ENCODE measurements around the gene SLIT3.

SLIT3 gene

DNA sequence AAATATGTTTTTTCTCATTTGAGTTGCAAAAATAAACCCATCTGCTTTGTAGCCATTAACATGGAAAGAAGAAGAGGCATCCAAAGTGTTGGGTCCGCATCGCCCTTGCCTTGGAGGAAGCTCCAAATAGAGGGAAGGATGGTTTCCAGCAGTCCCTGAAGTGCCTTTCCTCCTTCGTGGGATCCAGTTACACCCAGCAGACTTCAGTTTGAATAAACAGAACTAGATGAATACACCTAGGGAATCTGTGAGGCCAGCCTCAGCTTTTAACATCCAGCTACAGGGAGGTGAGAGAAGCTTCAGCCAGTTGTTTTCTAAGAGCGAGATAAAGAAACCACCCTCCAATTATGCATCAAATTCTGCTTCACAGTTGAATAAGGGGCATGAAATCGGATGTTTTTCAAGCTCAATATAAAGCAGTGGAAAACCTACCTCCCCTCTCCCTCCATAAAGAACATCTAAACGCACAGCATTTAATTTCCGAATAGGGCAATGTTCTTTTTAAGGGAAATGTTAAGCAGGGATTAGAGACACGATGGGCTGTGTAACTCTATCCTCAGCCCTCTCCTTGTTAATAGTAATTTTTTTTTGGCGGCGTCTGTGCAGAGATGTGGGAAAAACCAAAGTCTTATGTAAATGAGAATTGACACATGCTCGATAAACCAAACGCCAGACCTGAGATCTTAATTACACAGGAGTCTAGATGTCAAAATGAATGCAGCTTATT lies 264.7 kb downstream of the SLIT3 start:
- DNase-seq (ENCODE audit: low read depth, low spot score), result no peak

DNA sequence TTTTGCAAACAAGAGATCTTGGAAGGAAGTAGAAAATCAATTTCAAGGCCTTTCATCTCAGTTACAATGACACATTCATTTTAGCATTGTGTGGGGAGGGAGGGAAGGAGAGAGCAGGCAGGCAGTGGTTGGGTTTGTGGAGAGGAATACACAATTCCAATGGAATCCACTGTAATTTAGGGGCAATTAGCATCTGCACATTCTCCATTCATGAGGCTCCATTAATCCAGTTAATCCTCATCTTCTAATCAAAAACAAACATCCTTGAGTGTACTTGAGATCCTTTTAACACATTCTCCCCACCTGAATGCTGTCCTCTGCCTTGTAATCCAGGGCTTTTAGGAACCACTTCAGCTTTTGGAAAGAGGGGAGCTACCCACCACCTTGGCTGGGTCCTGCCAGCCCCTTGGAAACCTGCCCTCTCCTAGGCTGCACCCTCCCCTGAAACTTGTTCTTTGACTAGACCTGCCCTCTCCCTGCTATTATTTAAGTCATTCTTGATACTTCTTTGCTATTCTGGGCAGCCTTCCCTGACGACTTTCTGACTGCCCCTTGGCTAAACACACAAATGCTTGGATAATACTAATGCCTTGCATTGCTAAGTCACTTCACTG lies 271.2 kb downstream of the SLIT3 start:
- no peak for DNase-seq (ENCODE audit: low read depth, low spot score)

- DNase-seq (ENCODE audit: low read depth, low spot score), result no peak
Measured at GRCh38 chr5:169029037-169029436, 271.9 kb downstream of the SLIT3 start.

- no peak for DNase-seq (ENCODE audit: low read depth, low spot score)
Measured at GRCh38 chr5:169027501-169028061, 273.4 kb downstream of the SLIT3 start.

- DNase-seq (ENCODE audit: low read depth, low spot score), result no peak
Measured at GRCh38 chr5:169025491-169025890, 275.4 kb downstream of the SLIT3 start.

DNA sequence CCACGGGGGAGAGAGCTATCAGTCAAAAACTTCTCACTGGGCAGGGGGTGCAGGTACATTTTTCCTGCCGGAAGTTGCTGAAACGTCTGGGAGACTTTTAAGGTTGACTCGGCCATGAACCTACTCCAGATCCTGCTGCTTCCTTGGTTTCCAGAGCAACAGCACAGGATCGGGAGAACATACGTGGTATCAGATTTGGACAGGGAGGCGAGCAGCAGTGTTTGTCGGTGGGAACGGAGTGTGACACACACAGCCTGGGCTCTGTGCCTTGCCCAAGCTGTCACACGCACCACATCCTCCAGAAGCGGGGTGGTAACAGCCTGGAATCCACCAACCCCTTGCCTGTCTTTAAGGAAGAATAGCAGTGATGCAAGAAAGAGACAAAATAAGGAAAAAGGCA lies 276.5 kb downstream of the SLIT3 start:
- no peak for DNase-seq (ENCODE audit: low read depth, low spot score)

- no peak for DNase-seq (ENCODE audit: low read depth, low spot score)
Measured at GRCh38 chr5:169022718-169023117, 278.2 kb downstream of the SLIT3 start.

GRCh38 chr5:169020102-169020501 lies 280.8 kb downstream of the SLIT3 start:
- peak; percentile 28 for DNase-seq (ENCODE audit: low read depth, low spot score)

GRCh38 chr5:169018925-169019324 lies 282.0 kb downstream of the SLIT3 start:
- DNase-seq (ENCODE audit: low read depth, low spot score), result no peak

- no peak for DNase-seq (ENCODE audit: low read depth, low spot score)
Measured at GRCh38 chr5:169015991-169016390, 284.9 kb downstream of the SLIT3 start.

GRCh38 chr5:169013846-169014245 lies 287.1 kb downstream of the SLIT3 start:
- no peak for DNase-seq (ENCODE audit: low read depth, low spot score)

DNA sequence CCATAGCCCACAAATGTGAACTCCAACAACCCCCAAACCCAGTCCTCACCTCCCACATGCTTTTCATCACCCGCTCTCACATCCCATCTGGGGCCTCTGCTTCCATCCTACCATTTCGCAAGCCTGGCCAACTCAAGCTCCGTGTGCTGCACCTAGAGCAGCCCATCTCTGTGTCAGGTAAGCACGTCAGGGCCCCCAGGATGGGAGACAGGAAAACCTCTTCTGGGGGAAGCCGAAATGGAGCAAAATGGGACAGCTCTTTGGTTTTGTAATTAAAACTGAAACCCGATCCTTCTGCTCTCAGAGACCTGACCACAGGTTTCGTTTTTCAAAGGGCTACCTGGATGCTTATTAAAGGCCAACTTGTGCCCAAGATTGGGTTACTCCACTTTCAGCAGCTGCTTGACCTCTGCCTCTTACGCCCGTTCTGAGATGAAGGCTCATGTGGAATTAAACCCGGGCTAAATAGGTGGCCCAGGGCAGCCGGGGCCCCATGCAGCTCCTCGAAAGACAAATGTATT lies 287.7 kb downstream of the SLIT3 start:
- DNase-seq (ENCODE audit: low read depth, low spot score), result peak; percentile 20

GRCh38 chr5:169012450-169012849 lies 288.5 kb downstream of the SLIT3 start:
- DNase-seq (ENCODE audit: low read depth, low spot score), result no peak

DNA sequence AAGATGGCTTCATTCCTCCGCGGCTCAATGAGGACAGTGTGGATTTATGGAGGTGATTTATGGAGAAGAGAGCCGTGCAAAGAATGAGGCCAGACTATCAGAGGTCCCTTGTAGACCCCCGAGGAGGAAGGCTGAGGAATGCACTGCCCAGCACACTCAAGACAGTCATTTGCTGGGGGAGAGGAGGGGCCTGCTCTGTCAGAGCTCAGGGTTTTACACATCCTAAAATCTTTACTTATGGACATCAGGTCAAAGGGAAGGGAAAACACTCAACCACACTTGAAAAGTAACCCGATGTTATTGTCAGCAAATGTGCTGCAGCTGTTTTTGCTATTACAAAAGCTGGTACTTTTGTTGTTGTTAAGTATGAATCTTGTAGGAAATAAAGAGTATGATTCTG lies 289.5 kb downstream of the SLIT3 start:
- DNase-seq (ENCODE audit: low read depth, low spot score), result no peak

- DNase-seq (ENCODE audit: low read depth, low spot score), result no peak
Measured at GRCh38 chr5:169011009-169011408, 289.9 kb downstream of the SLIT3 start.

DNA sequence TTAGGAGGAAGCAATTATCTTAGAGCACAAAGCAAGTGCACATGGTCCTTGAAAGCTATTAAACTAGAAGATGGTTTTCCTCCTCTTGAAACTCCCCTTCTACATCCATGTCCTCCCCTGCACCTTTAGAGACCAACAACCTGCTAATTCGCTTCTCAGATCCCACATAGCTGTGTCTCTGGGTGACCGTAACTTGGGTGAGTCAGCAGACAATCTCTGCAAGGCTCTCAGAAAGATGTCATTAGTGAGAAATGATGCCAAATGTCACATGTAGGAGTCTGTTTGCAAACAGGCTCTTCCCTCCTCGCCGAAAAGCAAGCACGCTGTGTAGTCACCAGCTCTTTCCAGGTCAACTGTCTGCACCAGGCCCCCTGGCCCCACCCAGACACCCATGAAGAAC lies 291.8 kb downstream of the SLIT3 start:
- no peak for DNase-seq (ENCODE audit: low read depth, low spot score)

GRCh38 chr5:169006842-169007790 lies 293.8 kb downstream of the SLIT3 start:
- no peak for DNase-seq (ENCODE audit: low read depth, low spot score)

- DNase-seq (ENCODE audit: low read depth, low spot score), result no peak
Measured at GRCh38 chr5:169004551-169004950, 296.4 kb downstream of the SLIT3 start.

DNA sequence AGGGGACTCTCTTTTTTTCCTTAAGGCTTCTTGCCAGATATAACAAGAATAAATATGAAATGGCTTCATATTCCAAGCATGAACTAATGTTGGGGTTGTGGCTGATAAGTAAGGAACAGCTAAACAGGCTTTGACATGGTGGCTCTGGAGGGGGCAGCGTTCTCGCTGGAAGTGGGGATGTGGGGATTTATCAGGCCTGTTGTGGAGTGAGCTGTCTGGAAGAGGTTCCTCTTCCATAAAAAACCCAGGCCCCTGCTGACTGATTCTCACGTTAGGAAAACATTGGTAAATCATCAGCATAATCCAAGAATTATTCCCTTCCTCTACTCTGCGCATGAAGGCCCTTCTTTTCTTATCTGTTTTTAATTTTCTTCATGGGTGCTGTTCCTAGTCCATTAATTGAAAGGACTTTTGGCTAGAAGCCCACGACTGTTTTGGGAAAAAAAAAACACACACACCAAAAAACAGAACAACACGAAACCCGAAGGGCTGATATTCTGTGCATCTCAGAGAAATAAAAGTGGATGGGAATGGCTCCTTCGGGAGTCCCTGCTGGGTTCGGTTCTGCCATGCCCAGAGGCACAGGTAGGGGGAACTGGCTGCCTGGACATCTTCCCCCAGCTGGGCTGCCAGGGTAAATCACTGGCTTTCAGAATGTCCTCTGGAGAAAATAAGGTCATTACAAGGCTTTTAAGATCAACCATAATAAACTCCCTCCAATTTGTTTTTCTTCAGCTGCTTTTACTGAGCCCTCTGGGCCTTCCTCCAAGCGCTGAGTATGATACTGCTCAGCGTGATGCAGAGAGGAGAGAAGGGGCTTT lies 297.0 kb downstream of the SLIT3 start:
- DNase-seq (ENCODE audit: low read depth, low spot score), result no peak

DNA sequence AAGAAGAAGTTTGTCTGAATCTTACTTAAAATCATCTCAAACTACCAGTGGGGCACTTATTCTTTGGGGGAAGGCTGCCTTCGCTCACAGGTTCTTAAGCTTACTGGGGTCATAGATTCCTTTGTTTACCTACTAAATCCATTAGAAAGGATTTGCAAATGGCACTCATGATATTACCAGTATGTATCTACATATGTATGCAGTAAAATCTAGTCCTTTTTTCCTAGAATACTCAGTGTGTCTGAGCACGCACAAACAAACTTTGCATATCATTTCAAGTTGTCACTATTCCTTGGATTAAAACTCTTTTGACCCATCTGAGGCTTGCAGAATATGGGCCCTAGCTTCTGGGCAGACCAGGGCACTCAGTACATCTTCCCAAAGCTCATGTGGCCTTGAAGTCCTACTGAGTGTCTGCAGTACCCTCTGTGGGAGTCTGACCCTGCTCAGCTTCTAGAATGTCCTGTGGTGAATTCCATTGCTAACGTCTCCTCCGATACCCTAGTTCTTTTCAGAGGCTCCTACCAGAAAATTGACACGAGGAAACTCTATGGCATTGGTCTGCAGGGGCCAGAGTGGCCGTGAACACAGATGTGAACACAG lies 297.9 kb downstream of the SLIT3 start:
- no peak for DNase-seq (ENCODE audit: low read depth, low spot score)

DNA sequence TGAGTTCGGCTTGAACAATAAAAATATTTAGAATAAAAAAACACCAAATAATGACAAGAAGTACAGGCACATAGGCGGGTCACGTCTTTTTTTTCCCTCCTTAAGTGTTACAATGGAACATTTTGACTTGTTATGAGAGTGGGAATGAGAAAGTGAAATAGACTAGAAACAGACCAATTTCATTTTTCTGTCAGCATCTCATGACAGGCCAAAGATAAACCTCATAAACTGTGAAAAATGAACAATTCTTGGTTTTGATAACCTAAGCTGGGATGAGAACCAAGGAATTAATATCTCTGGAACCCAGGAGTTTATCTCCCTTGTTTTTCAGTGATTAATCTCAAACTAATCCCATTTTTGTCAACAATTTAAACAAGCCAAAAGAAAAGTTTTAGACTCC lies 299.5 kb downstream of the SLIT3 start:
- no peak for DNase-seq (ENCODE audit: low read depth, low spot score)

Data from iPS DF 19.7 (cell line).